Osteocyte (in vitro differentiated cells): ENCODE measurements around the gene PRPF8. TPM values are rescaled to one million over a fixed set of nuclear protein-coding genes. Genes with fewer than 3 reads are reported as not detected.

Experiments
- DNase-seq: peaks from one replicate; pipeline ENCODE4 v3.0.0; 2021; ENCODE audit warnings: mixed read lengths; ENCODE audit not compliant: unreplicated experiment; ENCODE audit errors: extremely low spot score
- H3K27ac Mint-ChIP-seq: one replicate; pipeline ENCODE4 v1.8.0; 2021; ENCODE audit warnings: mild to moderate bottlenecking, mixed read lengths; ENCODE audit not compliant: unreplicated experiment
- H3K27me3 Mint-ChIP-seq: one replicate; pipeline ENCODE4 v1.8.0; 2021; ENCODE audit warnings: mixed read lengths; ENCODE audit not compliant: unreplicated experiment
- H3K36me3 Mint-ChIP-seq: one replicate; pipeline ENCODE4 v1.8.0; 2021; ENCODE audit warnings: mixed read lengths; ENCODE audit not compliant: unreplicated experiment
- H3K4me1 Mint-ChIP-seq: one replicate; pipeline ENCODE4 v1.8.0; 2021; ENCODE audit warnings: mixed read lengths; ENCODE audit not compliant: unreplicated experiment
- H3K4me3 Mint-ChIP-seq: one replicate; pipeline ENCODE4 v1.8.0; 2021; ENCODE audit warnings: mild to moderate bottlenecking, moderate library complexity, mixed read lengths; ENCODE audit not compliant: unreplicated experiment
- H3K9me3 Mint-ChIP-seq: one replicate; pipeline ENCODE4 v1.8.0; 2021; ENCODE audit warnings: mixed read lengths; ENCODE audit not compliant: unreplicated experiment
- CTCF ChIP-seq: fragments of 200-600 bp; sonication (generic); IDR thresholded peaks from 2 replicates; pipeline ENCODE4 v1.5.0; 2021; ENCODE audit warnings: antibody characterized with exemption, mild to moderate bottlenecking, moderate library complexity
- long read RNA-seq: library from polyadenylated mRNA; unstranded; transcript quantifications from one replicate; pipeline ENCODE4 v2.0.0, GENCODE V29; 2021
- total RNA-seq: library from RNA; stranded (reverse); gene quantifications from 2 replicates; pipeline ENCODE4 v1.2.1, GENCODE V29; 2021

The PRPF8 gene
- 238 and 262 TPM in 2 replicates for total RNA-seq
- long read RNA-seq, partial matches to known transcripts, result 128 of 139 reads
- long read RNA-seq, other reads (novel, unspliced or antisense), result 8 of 139 reads

GRCh38 chr17:1684378-1685189 lies at the start of gene PRPF8:
PRPF8 (minus strand) TSS chr17:1684867; CDS start chr17:1684571, 296 bp downstream.
- Mint-ChIP-seq H3K27me3 (no peaks in the 10 kb centered on the region), H3K36me3 (peaks cover 34% of the 10 kb centered on the region), H3K4me1 (peaks cover 30% of the 10 kb centered on the region), H3K27ac (peak within 1 kb of the TSS; percentile 97), H3K4me3 (peak within 1 kb of the TSS; percentile 100), H3K9me3 (no peaks in the 10 kb centered on the region)
- DNase-seq, result peak; percentile 99
- no peak for TF ChIP-seq CTCF

- Mint-ChIP-seq H3K27me3 (no peaks in the 10 kb centered on the region), H3K36me3 (peaks cover 14% of the 10 kb centered on the region), H3K9me3 (no peaks in the 10 kb centered on the region), H3K27ac (no peak overlapping the region), H3K4me1 (peaks cover 22% of the 10 kb centered on the region), H3K4me3 (no peak overlapping the region)
- TF ChIP-seq CTCF, result no peak
- DNase-seq, result no peak
Observed at GRCh38 chr17:1733759-1734158, 49.1 kb upstream of the PRPF8 start.

- Mint-ChIP-seq H3K27me3 (no peaks in the 10 kb centered on the region), H3K4me1 (peaks cover 25% of the 10 kb centered on the region), H3K27ac (no peak overlapping the region), H3K4me3 (no peak overlapping the region), H3K36me3 (peaks cover 17% of the 10 kb centered on the region), H3K9me3 (no peaks in the 10 kb centered on the region)
- DNase-seq, result no peak
- TF ChIP-seq CTCF, result no peak
Observed at GRCh38 chr17:1732833-1733321, 48.2 kb upstream of the PRPF8 start.

- no peak for TF ChIP-seq CTCF
- H3K27ac Mint-ChIP-seq, result no peak overlapping the region
- H3K36me3 Mint-ChIP-seq, result peaks cover 12% of the 10 kb centered on the region
- no peaks in the 10 kb centered on the region for H3K9me3 Mint-ChIP-seq
- H3K4me1 Mint-ChIP-seq, result peaks cover 25% of the 10 kb centered on the region
- no peak for DNase-seq
- H3K4me3 Mint-ChIP-seq, result no peak overlapping the region
- H3K27me3 Mint-ChIP-seq, result no peaks in the 10 kb centered on the region
Observed at GRCh38 chr17:1732241-1732832, 47.7 kb upstream of the PRPF8 start.

- peaks cover 8% of the 10 kb centered on the region for H3K36me3 Mint-ChIP-seq
- H3K9me3 Mint-ChIP-seq, result no peaks in the 10 kb centered on the region
- TF ChIP-seq CTCF, result no peak
- no peaks in the 10 kb centered on the region for H3K27me3 Mint-ChIP-seq
- DNase-seq, result peak; percentile 79
- H3K4me1 Mint-ChIP-seq, result peaks cover 17% of the 10 kb centered on the region
- H3K4me3 Mint-ChIP-seq, result no peak overlapping the region
- H3K27ac Mint-ChIP-seq, result no peak overlapping the region
Observed at GRCh38 chr17:1731194-1731506, 46.5 kb upstream of the PRPF8 start.
